Measurements from ENCODE around the gene ENAH.
"Not testable (repeated sequence)": the region's sequence is repeated elsewhere in the genome, so short reads cannot be mapped to it uniquely, and the experiment has no call there.

ENAH gene

GRCh38 chr1:225522588-225523262 is 130.2 kb downstream of the ENAH start:
- no peak for DNase-seq

GRCh38 chr1:225520587-225521227 is 132.2 kb downstream of the ENAH start:
- DNase-seq, result no peak

GRCh38 chr1:225519166-225519863 is 133.6 kb downstream of the ENAH start:
- DNase-seq, result no peak

- DNase-seq, result no peak
Measured at GRCh38 chr1:225517697-225518096, 135.2 kb downstream of the ENAH start.

- no peak for DNase-seq
Measured at GRCh38 chr1:225517221-225517620, 135.7 kb downstream of the ENAH start.

GRCh38 chr1:225514671-225515081 is 138.2 kb downstream of the ENAH start:
- DNase-seq, result no peak

- not testable (repeated sequence) for DNase-seq
Measured at GRCh38 chr1:225513576-225513975, 139.3 kb downstream of the ENAH start.

GRCh38 chr1:225511828-225512381 is 141.0 kb downstream of the ENAH start:
- DNase-seq, result no peak

- DNase-seq, result not testable (repeated sequence)
Measured at GRCh38 chr1:225510740-225511139, 142.2 kb downstream of the ENAH start.

GRCh38 chr1:225509770-225510169 is 143.2 kb downstream of the ENAH start:
- no peak for DNase-seq

GRCh38 chr1:225509376-225509707 is 143.6 kb downstream of the ENAH start:
- DNase-seq, result no peak

GRCh38 chr1:225508538-225509375 is 144.2 kb downstream of the ENAH start:
- no peak for DNase-seq

GRCh38 chr1:225506727-225507126 is 146.2 kb downstream of the ENAH start:
- no peak for DNase-seq

- DNase-seq, result no peak
Measured at GRCh38 chr1:225504776-225505175, 148.1 kb downstream of the ENAH start.

- no peak for DNase-seq
Measured at GRCh38 chr1:225500624-225501192, 152.2 kb downstream of the ENAH start.

GRCh38 chr1:225498549-225499136 is 154.3 kb downstream of the ENAH start:
- peak; percentile 11 to 43 for DNase-seq

GRCh38 chr1:225494789-225495359 is 158.0 kb downstream of the ENAH start:
- no peak for DNase-seq

GRCh38 chr1:225493591-225494246 is 159.2 kb downstream of the ENAH start:
- DNase-seq, result no peak

- no peak for DNase-seq
Measured at GRCh38 chr1:225488676-225489075, 164.2 kb downstream of the ENAH start.

GRCh38 chr1:225486856-225487255 is 166.1 kb downstream of the ENAH start:
- no peak for DNase-seq

- DNase-seq, result no peak
Measured at GRCh38 chr1:225485991-225486530, 166.9 kb downstream of the ENAH start.
